ENCODE results near the gene CCDC185.

Gene CCDC185
- total RNA-seq: 0 to 0.04 reads per million in 2 donors

- no peak for DNase-seq
These were observed at the start of gene CCDC185 for GRCh38 chr1:223393275-223394214. TSS of gene CCDC185 (plus strand) at chr1:223393415. CDS start at chr1:223393476, 61 bp downstream.

GRCh38 chr1:223343692-223344091 lies 49.5 kb upstream of the CCDC185 start:
- no peak for DNase-seq

- no peak for DNase-seq
These were observed 48.7 kb upstream of the CCDC185 start for GRCh38 chr1:223344491-223344890.

GRCh38 chr1:223345720-223346119 lies 47.5 kb upstream of the CCDC185 start:
- no peak for DNase-seq

- no peak for DNase-seq
These were observed 46.9 kb upstream of the CCDC185 start for GRCh38 chr1:223346311-223346710.

GRCh38 chr1:223347583-223347982 lies 45.6 kb upstream of the CCDC185 start:
- DNase-seq: no peak

- no peak for DNase-seq
These were observed 44.8 kb upstream of the CCDC185 start for GRCh38 chr1:223348439-223348838.

- DNase-seq: no peak
These were observed 44.0 kb upstream of the CCDC185 start for GRCh38 chr1:223349241-223349640.

- no peak for DNase-seq
These were observed 42.8 kb upstream of the CCDC185 start for GRCh38 chr1:223350361-223350908.

- no peak for DNase-seq
These were observed 40.3 kb upstream of the CCDC185 start for GRCh38 chr1:223352944-223353343.

GRCh38 chr1:223353939-223354338 lies 39.3 kb upstream of the CCDC185 start:
- no peak for DNase-seq

- no peak for DNase-seq
These were observed 37.5 kb upstream of the CCDC185 start for GRCh38 chr1:223355699-223356098.

- DNase-seq: no peak
These were observed 34.4 kb upstream of the CCDC185 start for GRCh38 chr1:223358826-223359225.

- DNase-seq: no peak
These were observed 30.0 kb upstream of the CCDC185 start for GRCh38 chr1:223363057-223363855.

- peak; percentile 50 for DNase-seq
These were observed 29.1 kb upstream of the CCDC185 start, which contains the start of gene SUSD4 for GRCh38 chr1:223363856-223364684. TSS of gene SUSD4 (minus strand) at chr1:223364176. CDS start at chr1:223363425, 751 bp downstream.

GRCh38 chr1:223364685-223365382 lies 28.4 kb upstream of the CCDC185 start:
- no peak for DNase-seq

- DNase-seq: no peak
These were observed 19.1 kb upstream of the CCDC185 start for GRCh38 chr1:223374064-223374610.

GRCh38 chr1:223378754-223379153 lies 14.5 kb upstream of the CCDC185 start:
- no peak for DNase-seq

- no peak for DNase-seq
These were observed 7.2 kb upstream of the CCDC185 start for GRCh38 chr1:223386013-223386412.

GRCh38 chr1:223390618-223391017 lies 2.6 kb upstream of the CCDC185 start:
- no peak for DNase-seq

- no peak for DNase-seq
These were observed 1.0 kb downstream of the CCDC185 start for GRCh38 chr1:223394242-223394641.

Measured in activated gamma-delta T cell (primary cell).